HL-60 (cell line): ENCODE results near the gene ARFIP1.
"Not testable (repeated sequence)": the region's sequence is repeated elsewhere in the genome, so short reads cannot be mapped to it uniquely, and the experiment has no call there.

Experiments used
- POLR2AphosphoS5 ChIP-seq: IDR thresholded peaks from 2 replicates; pipeline ENCODE4 v1.6.1; 2012; ENCODE audit warnings: low read depth
- TF ChIP-seq, protein P1 (sequence below): IDR thresholded peaks from one replicate; pipeline ENCODE4 v1.5.1; 2011; ENCODE audit warnings: low read length, control low read depth, inconsistent platforms; ENCODE audit not compliant: insufficient read depth
- TF ChIP-seq, protein P2 (sequence below): IDR thresholded peaks from 2 replicates; pipeline ENCODE4 v1.6.1; 2012; ENCODE audit warnings: low read depth; ENCODE audit not compliant: insufficient replicate concordance

DNA sequence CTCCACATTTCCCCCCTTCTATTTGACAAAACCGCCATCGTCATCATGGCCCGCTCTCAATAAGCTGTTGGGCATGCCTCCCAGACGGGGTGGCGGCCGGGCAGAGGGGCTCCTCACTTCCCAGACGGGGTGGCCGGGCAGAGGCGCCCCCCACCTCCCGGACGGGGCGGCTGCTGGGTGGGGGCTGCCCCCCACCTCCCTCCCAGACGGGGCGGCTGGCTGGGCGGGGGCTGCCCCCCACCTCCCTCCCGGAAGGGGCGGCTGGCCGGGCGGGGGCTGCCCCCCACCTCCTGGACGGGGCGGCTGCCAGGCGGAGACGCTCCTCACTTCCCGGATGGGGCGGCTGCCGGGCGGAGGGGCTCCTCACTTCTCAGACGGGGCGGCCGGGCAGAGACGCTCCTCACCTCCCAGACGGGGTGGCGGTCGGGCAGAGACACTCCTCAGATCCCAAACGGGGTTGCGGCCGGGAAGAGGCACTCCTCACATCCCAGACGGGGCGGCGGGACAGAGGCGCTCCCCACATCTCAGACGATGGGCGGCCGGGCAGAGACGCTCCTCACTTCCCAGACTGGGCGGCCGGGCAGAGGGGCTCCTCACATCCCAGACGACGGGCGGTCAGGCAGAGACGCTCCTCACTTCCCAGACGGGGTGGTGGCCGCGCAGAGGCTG lies 14.6 kb upstream of the ARFIP1 start:
- not testable (repeated sequence) for TF ChIP-seq POLR2AphosphoS5
- TF ChIP-seq, protein P1, sequence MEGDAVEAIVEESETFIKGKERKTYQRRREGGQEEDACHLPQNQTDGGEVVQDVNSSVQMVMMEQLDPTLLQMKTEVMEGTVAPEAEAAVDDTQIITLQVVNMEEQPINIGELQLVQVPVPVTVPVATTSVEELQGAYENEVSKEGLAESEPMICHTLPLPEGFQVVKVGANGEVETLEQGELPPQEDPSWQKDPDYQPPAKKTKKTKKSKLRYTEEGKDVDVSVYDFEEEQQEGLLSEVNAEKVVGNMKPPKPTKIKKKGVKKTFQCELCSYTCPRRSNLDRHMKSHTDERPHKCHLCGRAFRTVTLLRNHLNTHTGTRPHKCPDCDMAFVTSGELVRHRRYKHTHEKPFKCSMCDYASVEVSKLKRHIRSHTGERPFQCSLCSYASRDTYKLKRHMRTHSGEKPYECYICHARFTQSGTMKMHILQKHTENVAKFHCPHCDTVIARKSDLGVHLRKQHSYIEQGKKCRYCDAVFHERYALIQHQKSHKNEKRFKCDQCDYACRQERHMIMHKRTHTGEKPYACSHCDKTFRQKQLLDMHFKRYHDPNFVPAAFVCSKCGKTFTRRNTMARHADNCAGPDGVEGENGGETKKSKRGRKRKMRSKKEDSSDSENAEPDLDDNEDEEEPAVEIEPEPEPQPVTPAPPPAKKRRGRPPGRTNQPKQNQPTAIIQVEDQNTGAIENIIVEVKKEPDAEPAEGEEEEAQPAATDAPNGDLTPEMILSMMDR = not testable (repeated sequence)
- TF ChIP-seq, protein P2, sequence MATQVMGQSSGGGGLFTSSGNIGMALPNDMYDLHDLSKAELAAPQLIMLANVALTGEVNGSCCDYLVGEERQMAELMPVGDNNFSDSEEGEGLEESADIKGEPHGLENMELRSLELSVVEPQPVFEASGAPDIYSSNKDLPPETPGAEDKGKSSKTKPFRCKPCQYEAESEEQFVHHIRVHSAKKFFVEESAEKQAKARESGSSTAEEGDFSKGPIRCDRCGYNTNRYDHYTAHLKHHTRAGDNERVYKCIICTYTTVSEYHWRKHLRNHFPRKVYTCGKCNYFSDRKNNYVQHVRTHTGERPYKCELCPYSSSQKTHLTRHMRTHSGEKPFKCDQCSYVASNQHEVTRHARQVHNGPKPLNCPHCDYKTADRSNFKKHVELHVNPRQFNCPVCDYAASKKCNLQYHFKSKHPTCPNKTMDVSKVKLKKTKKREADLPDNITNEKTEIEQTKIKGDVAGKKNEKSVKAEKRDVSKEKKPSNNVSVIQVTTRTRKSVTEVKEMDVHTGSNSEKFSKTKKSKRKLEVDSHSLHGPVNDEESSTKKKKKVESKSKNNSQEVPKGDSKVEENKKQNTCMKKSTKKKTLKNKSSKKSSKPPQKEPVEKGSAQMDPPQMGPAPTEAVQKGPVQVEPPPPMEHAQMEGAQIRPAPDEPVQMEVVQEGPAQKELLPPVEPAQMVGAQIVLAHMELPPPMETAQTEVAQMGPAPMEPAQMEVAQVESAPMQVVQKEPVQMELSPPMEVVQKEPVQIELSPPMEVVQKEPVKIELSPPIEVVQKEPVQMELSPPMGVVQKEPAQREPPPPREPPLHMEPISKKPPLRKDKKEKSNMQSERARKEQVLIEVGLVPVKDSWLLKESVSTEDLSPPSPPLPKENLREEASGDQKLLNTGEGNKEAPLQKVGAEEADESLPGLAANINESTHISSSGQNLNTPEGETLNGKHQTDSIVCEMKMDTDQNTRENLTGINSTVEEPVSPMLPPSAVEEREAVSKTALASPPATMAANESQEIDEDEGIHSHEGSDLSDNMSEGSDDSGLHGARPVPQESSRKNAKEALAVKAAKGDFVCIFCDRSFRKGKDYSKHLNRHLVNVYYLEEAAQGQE = not testable (repeated sequence)
